HCT116 (cell line): Measurements from ENCODE around the gene ITGAE. TPM values are rescaled to one million over a fixed set of nuclear protein-coding genes. Genes with fewer than 3 reads are reported as not detected.

Experiments used
- CTCF ChIP-seq, 3 experiments: fragments of 200-600 bp in 1 of 3; sonication (generic) in 1 of 3; IDR thresholded peaks in 2 of 3; conservative IDR thresholded peaks in 1 of 3; 2 replicates each; pipeline ENCODE4 v1.5.1; 2012 to 2017; ENCODE audit warnings: low read depth in 2 of 3, low read length in 2 of 3, antibody characterized with exemption in 1 of 3, borderline replicate concordance in 1 of 3, control low read depth in 1 of 3, mild to moderate bottlenecking in 1 of 3, mixed read lengths in 1 of 3, mixed run types in 1 of 3, moderate library complexity in 1 of 3; ENCODE audit not compliant: insufficient read depth in 1 of 3
- EZH2phosphoT487 ChIP-seq: fragments of 200-600 bp; IDR thresholded peaks from 2 replicates; pipeline ENCODE4 v1.6.1; 2018; ENCODE audit warnings: antibody characterized with exemption, borderline replicate concordance
- FOSL1 ChIP-seq: IDR thresholded peaks from 2 replicates; pipeline ENCODE4 v1.6.1; 2012; ENCODE audit warnings: low read depth
- MAX ChIP-seq: IDR thresholded peaks from 2 replicates; pipeline ENCODE4 v1.6.1; 2012
- POLR2A ChIP-seq: IDR thresholded peaks from 2 replicates; pipeline ENCODE4 v1.7.0; 2011; ENCODE audit warnings: borderline replicate concordance; ENCODE audit not compliant: insufficient read depth, insufficient read length; ENCODE audit errors: extremely low read depth
- SIN3A ChIP-seq: IDR thresholded peaks from 2 replicates; pipeline ENCODE4 v1.6.1; 2012; ENCODE audit warnings: low read depth
- TCF7L2 ChIP-seq: IDR thresholded peaks from 2 replicates; pipeline ENCODE4 v1.7.0; 2011; ENCODE audit warnings: borderline replicate concordance, inconsistent platforms; ENCODE audit not compliant: insufficient read depth, insufficient read length; ENCODE audit errors: extremely low read depth
- YY1 ChIP-seq: IDR thresholded peaks from 2 replicates; pipeline ENCODE4 v1.6.1; 2011; ENCODE audit warnings: low read length, low read depth, moderate library complexity, mild to moderate bottlenecking; ENCODE audit not compliant: insufficient replicate concordance; ENCODE audit errors: extremely low read depth
- ZFX ChIP-seq: fragments of 450-650 bp; IDR thresholded peaks from 2 replicates; pipeline ENCODE4 v1.6.1; 2017
- total RNA-seq: library from RNA; stranded (reverse); gene quantifications from one replicate; pipeline ENCODE4 v1.2.1, GENCODE V29; 2021; ENCODE audit not compliant: unreplicated experiment
- TF ChIP-seq, protein P1 (sequence below): IDR thresholded peaks from 2 replicates; pipeline ENCODE4 v1.6.1; 2012; ENCODE audit warnings: low read depth
- TF ChIP-seq, protein P2 (sequence below): IDR thresholded peaks from 2 replicates; pipeline ENCODE4 v1.6.1; 2012

ITGAE gene
- total RNA-seq, 1 experiment from 2014 or later: 19.9 TPM

- TF ChIP-seq, protein P1, sequence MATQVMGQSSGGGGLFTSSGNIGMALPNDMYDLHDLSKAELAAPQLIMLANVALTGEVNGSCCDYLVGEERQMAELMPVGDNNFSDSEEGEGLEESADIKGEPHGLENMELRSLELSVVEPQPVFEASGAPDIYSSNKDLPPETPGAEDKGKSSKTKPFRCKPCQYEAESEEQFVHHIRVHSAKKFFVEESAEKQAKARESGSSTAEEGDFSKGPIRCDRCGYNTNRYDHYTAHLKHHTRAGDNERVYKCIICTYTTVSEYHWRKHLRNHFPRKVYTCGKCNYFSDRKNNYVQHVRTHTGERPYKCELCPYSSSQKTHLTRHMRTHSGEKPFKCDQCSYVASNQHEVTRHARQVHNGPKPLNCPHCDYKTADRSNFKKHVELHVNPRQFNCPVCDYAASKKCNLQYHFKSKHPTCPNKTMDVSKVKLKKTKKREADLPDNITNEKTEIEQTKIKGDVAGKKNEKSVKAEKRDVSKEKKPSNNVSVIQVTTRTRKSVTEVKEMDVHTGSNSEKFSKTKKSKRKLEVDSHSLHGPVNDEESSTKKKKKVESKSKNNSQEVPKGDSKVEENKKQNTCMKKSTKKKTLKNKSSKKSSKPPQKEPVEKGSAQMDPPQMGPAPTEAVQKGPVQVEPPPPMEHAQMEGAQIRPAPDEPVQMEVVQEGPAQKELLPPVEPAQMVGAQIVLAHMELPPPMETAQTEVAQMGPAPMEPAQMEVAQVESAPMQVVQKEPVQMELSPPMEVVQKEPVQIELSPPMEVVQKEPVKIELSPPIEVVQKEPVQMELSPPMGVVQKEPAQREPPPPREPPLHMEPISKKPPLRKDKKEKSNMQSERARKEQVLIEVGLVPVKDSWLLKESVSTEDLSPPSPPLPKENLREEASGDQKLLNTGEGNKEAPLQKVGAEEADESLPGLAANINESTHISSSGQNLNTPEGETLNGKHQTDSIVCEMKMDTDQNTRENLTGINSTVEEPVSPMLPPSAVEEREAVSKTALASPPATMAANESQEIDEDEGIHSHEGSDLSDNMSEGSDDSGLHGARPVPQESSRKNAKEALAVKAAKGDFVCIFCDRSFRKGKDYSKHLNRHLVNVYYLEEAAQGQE: no peak
- TF ChIP-seq EZH2phosphoT487 (no peak), CTCF (IDR thresholded peaks at IDR 0.05 in 2 of 3, conservative IDR thresholded peaks at IDR 0.05 in 1 of 3; ENCODE audit: borderline replicate concordance in 1 of 3, insufficient read depth in 1 of 3, low read depth in 2 of 3, low read length in 2 of 3) (no peak), MAX (no peak), SIN3A (no peak), TCF7L2 (no peak), FOSL1 (no peak), ZFX (no peak), YY1 (no peak), POLR2A (no peak)
- TF ChIP-seq, protein P2, sequence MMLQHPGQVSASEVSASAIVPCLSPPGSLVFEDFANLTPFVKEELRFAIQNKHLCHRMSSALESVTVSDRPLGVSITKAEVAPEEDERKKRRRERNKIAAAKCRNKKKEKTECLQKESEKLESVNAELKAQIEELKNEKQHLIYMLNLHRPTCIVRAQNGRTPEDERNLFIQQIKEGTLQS: no peak
Observed at GRCh38 chr17:3744014-3744413, 57.0 kb downstream of the ITGAE start (continued).
